Upper lobe of left lung (tissue), 4 donors: ENCODE measurements around the gene OR1M1.

Experiments
- CTCF ChIP-seq, 6 experiments: fragments of 450-650 bp in 4 of 6; fragments of 200-600 bp in 2 of 6; sonication (generic) in 2 of 6; IDR thresholded peaks; one replicate each; pipeline ENCODE4 v1.5.1; 2016 to 2019; ENCODE audit warnings: antibody characterized with exemption in 6 of 6
- POLR2A ChIP-seq, 4 donors: fragments of 450-650 bp; IDR thresholded peaks; one replicate each; pipeline ENCODE4 v1.5.1; 2016 to 2017; ENCODE audit warnings: antibody characterized with exemption in 4 of 4, mild to moderate bottlenecking in 2 of 4

GRCh38 chr19:9086761-9087160 is at the start of gene OR1M1:
- TF ChIP-seq CTCF (IDR thresholded peaks at IDR 0.05): no peak
- TF ChIP-seq POLR2A (IDR thresholded peaks at IDR 0.05): no peak
